Suppressor macrophage treated with lipopolysaccharide for 1 hour (primary cell): ENCODE measurements around the gene HLCS.

Source experiments
- DNase-seq, 3 donors: peaks; one replicate each; pipeline ENCODE4 v3.0.0-alpha.2; 2020 to 2022

Gene HLCS

GRCh38 chr21:36766511-36766910 is 200.0 kb downstream of the HLCS start:
- no peak for DNase-seq

GRCh38 chr21:36765229-36765628 is 201.2 kb downstream of the HLCS start:
- DNase-seq: peak; percentile 7 to 34 (median 31)

GRCh38 chr21:36763305-36763704 is 203.2 kb downstream of the HLCS start:
- no peak for DNase-seq

- no peak for DNase-seq
These were observed 203.8 kb downstream of the HLCS start for GRCh38 chr21:36762642-36763041.

GRCh38 chr21:36761685-36762084 is 204.8 kb downstream of the HLCS start:
- DNase-seq: no peak

GRCh38 chr21:36759348-36760083 is 207.0 kb downstream of the HLCS start:
- no peak for DNase-seq

GRCh38 chr21:36757196-36757595 is 209.3 kb downstream of the HLCS start:
- no peak for DNase-seq

GRCh38 chr21:36756527-36756926 is 209.9 kb downstream of the HLCS start:
- no peak for DNase-seq

GRCh38 chr21:36754241-36754898 is 212.1 kb downstream of the HLCS start:
- no peak for DNase-seq

GRCh38 chr21:36753556-36753955 is 212.9 kb downstream of the HLCS start:
- DNase-seq: no peak

- peak in 1 of 3 donors; percentile 8 for DNase-seq
These were observed 215.1 kb downstream of the HLCS start for GRCh38 chr21:36751383-36751782.

GRCh38 chr21:36750576-36750959 is 215.9 kb downstream of the HLCS start:
- peak in 1 of 3 donors; percentile 5 for DNase-seq

GRCh38 chr21:36749935-36750575 is 216.4 kb downstream of the HLCS start:
- peak in 1 of 3 donors; percentile 4 for DNase-seq

GRCh38 chr21:36747815-36748383 is 218.6 kb downstream of the HLCS start:
- peak; percentile 23 to 75 (median 48) for DNase-seq

- DNase-seq: no peak
These were observed 219.2 kb downstream of the HLCS start for GRCh38 chr21:36747041-36747814.

GRCh38 chr21:36745459-36745858 is 221.0 kb downstream of the HLCS start:
- DNase-seq: no peak

- no peak for DNase-seq
These were observed 221.8 kb downstream of the HLCS start for GRCh38 chr21:36744560-36745231.

GRCh38 chr21:36744190-36744559 is 222.3 kb downstream of the HLCS start:
- DNase-seq: no peak

- no peak for DNase-seq
These were observed 223.0 kb downstream of the HLCS start for GRCh38 chr21:36743446-36743845.

GRCh38 chr21:36743008-36743407 is 223.5 kb downstream of the HLCS start:
- no peak for DNase-seq

GRCh38 chr21:36741506-36741905 is 225.0 kb downstream of the HLCS start:
- no peak for DNase-seq

- DNase-seq: no peak
These were observed 227.9 kb downstream of the HLCS start for GRCh38 chr21:36738489-36739126.
